ENCODE results near the gene KRT37.

Gene KRT37

GRCh38 chr17:41457676-41458075 lies 33.3 kb upstream of the KRT37 start:
- Histone ChIP-seq H3K27me3 (ENCODE audit: insufficient read depth, low read length, poor library complexity) (peaks cover 5% of the 10 kb centered on the region), H3K79me2 (ENCODE audit: insufficient read depth, low read length) (no peaks in the 10 kb centered on the region), H3K27ac (ENCODE audit: low read length) (no peak overlapping the region), H3K36me3 (ENCODE audit: insufficient read depth, low read length) (no peaks in the 10 kb centered on the region), H3K9me3 (ENCODE audit: insufficient read depth, low read length, severe bottlenecking) (no peaks in the 10 kb centered on the region), H4K20me1 (ENCODE audit: insufficient read depth, low read length) (no peaks in the 10 kb centered on the region), H3K4me2 (ENCODE audit: insufficient read depth, low read length) (no peak overlapping the region), H3K4me3 (ENCODE audit: low read depth in 1 of 2, low read length in 2 of 2) (no peak overlapping the region), H3K9ac (ENCODE audit: low read depth, low read length) (no peak overlapping the region), H3K4me1 (ENCODE audit: insufficient read depth, low read length) (no peaks in the 10 kb centered on the region), H2AFZ (ENCODE audit: low read depth, low read length) (no peak overlapping the region)
- TF ChIP-seq CTCF (IDR thresholded peaks at IDR 0.05; ENCODE audit: borderline replicate concordance, extremely low read depth, low read length, poor library complexity, severe bottlenecking), result no peak
- no peak for TF ChIP-seq EZH2 (IDR thresholded peaks at IDR 0.05; ENCODE audit: borderline replicate concordance, low read depth, low read length, severe bottlenecking)
- DNase-seq, result no peak
- ATAC-seq (ENCODE audit: insufficient read depth, low read depth), result no peak

- H3K27ac ChIP-seq (ENCODE audit: low read length), result no peak overlapping the region
- H3K9ac ChIP-seq (ENCODE audit: low read depth, low read length), result no peak overlapping the region
- no peak overlapping the region for H3K4me2 ChIP-seq (ENCODE audit: insufficient read depth, low read length)
- TF ChIP-seq CTCF (IDR thresholded peaks at IDR 0.05; ENCODE audit: borderline replicate concordance, extremely low read depth, low read length, poor library complexity, severe bottlenecking), result no peak
- TF ChIP-seq EZH2 (IDR thresholded peaks at IDR 0.05; ENCODE audit: borderline replicate concordance, low read depth, low read length, severe bottlenecking), result no peak
- DNase-seq (no peak), ATAC-seq (ENCODE audit: insufficient read depth, low read depth) (no peak)
- H3K36me3 ChIP-seq (ENCODE audit: insufficient read depth, low read length), result no peaks in the 10 kb centered on the region
- H3K27me3 ChIP-seq (ENCODE audit: insufficient read depth, low read length, poor library complexity), result peaks cover 5% of the 10 kb centered on the region
- no peaks in the 10 kb centered on the region for H3K9me3 ChIP-seq (ENCODE audit: insufficient read depth, low read length, severe bottlenecking)
- no peaks in the 10 kb centered on the region for H3K79me2 ChIP-seq (ENCODE audit: insufficient read depth, low read length)
- H4K20me1 ChIP-seq (ENCODE audit: insufficient read depth, low read length), result no peaks in the 10 kb centered on the region
- no peak overlapping the region for H2AFZ ChIP-seq (ENCODE audit: low read depth, low read length)
- H3K4me3 ChIP-seq (ENCODE audit: low read depth in 1 of 2, low read length in 2 of 2), result no peak overlapping the region
- H3K4me1 ChIP-seq (ENCODE audit: insufficient read depth, low read length), result no peaks in the 10 kb centered on the region
These were observed 31.8 kb upstream of the KRT37 start for GRCh38 chr17:41456204-41456603.

GRCh38 chr17:41455236-41455635 lies 30.9 kb upstream of the KRT37 start:
- DNase-seq, result no peak
- ATAC-seq (ENCODE audit: insufficient read depth, low read depth), result no peak
- H3K27me3 ChIP-seq (ENCODE audit: insufficient read depth, low read length, poor library complexity), result peaks cover 5% of the 10 kb centered on the region
- H3K79me2 ChIP-seq (ENCODE audit: insufficient read depth, low read length), result no peaks in the 10 kb centered on the region
- H3K4me2 ChIP-seq (ENCODE audit: insufficient read depth, low read length), result no peak overlapping the region
- no peak overlapping the region for H3K27ac ChIP-seq (ENCODE audit: low read length)
- H3K36me3 ChIP-seq (ENCODE audit: insufficient read depth, low read length), result no peaks in the 10 kb centered on the region
- no peaks in the 10 kb centered on the region for H4K20me1 ChIP-seq (ENCODE audit: insufficient read depth, low read length)
- H3K4me3 ChIP-seq (ENCODE audit: low read depth in 1 of 2, low read length in 2 of 2), result no peak overlapping the region
- no peak overlapping the region for H2AFZ ChIP-seq (ENCODE audit: low read depth, low read length)
- no peaks in the 10 kb centered on the region for H3K4me1 ChIP-seq (ENCODE audit: insufficient read depth, low read length)
- TF ChIP-seq EZH2 (IDR thresholded peaks at IDR 0.05; ENCODE audit: borderline replicate concordance, low read depth, low read length, severe bottlenecking), result no peak
- no peak for TF ChIP-seq CTCF (IDR thresholded peaks at IDR 0.05; ENCODE audit: borderline replicate concordance, extremely low read depth, low read length, poor library complexity, severe bottlenecking)
- no peaks in the 10 kb centered on the region for H3K9me3 ChIP-seq (ENCODE audit: insufficient read depth, low read length, severe bottlenecking)
- no peak overlapping the region for H3K9ac ChIP-seq (ENCODE audit: low read depth, low read length)

GRCh38 chr17:41453066-41453465 lies 28.7 kb upstream of the KRT37 start:
- Histone ChIP-seq H3K36me3 (ENCODE audit: insufficient read depth, low read length) (no peaks in the 10 kb centered on the region), H3K4me1 (ENCODE audit: insufficient read depth, low read length) (no peaks in the 10 kb centered on the region), H2AFZ (ENCODE audit: low read depth, low read length) (no peak overlapping the region), H3K4me3 (ENCODE audit: low read depth in 1 of 2, low read length in 2 of 2) (no peak overlapping the region), H3K27ac (ENCODE audit: low read length) (no peak overlapping the region), H3K4me2 (ENCODE audit: insufficient read depth, low read length) (no peak overlapping the region), H4K20me1 (ENCODE audit: insufficient read depth, low read length) (no peaks in the 10 kb centered on the region), H3K27me3 (ENCODE audit: insufficient read depth, low read length, poor library complexity) (peaks cover 11% of the 10 kb centered on the region), H3K9me3 (ENCODE audit: insufficient read depth, low read length, severe bottlenecking) (no peaks in the 10 kb centered on the region), H3K79me2 (ENCODE audit: insufficient read depth, low read length) (no peaks in the 10 kb centered on the region), H3K9ac (ENCODE audit: low read depth, low read length) (no peak overlapping the region)
- no peak for ATAC-seq (ENCODE audit: insufficient read depth, low read depth)
- TF ChIP-seq CTCF (IDR thresholded peaks at IDR 0.05; ENCODE audit: borderline replicate concordance, extremely low read depth, low read length, poor library complexity, severe bottlenecking), result no peak
- TF ChIP-seq EZH2 (IDR thresholded peaks at IDR 0.05; ENCODE audit: borderline replicate concordance, low read depth, low read length, severe bottlenecking), result no peak
- DNase-seq, result no peak
